H4 (cell line): ENCODE data around the gene TAOK1. TPM values are rescaled to one million over a fixed set of nuclear protein-coding genes. Genes with fewer than 3 reads are reported as not detected.
A peak's percentile ranks its signal among the peaks of the same experiment; 100 is the strongest.

Source experiments
- DNase-seq: peaks from one replicate; pipeline ENCODE4 v3.0.0-alpha.2; 2015; ENCODE audit warnings: low spot score
- total RNA-seq: library from RNA; depleted of rRNA; stranded (reverse); fragments of >200 nt; shearing (Covaris generic); gene quantifications from 2 replicates; pipeline ENCODE4 v1.2.3, GENCODE V29; 2014

The TAOK1 gene
- total RNA-seq, 1 experiment from 2014 or later = 23.9 TPM

DNA sequence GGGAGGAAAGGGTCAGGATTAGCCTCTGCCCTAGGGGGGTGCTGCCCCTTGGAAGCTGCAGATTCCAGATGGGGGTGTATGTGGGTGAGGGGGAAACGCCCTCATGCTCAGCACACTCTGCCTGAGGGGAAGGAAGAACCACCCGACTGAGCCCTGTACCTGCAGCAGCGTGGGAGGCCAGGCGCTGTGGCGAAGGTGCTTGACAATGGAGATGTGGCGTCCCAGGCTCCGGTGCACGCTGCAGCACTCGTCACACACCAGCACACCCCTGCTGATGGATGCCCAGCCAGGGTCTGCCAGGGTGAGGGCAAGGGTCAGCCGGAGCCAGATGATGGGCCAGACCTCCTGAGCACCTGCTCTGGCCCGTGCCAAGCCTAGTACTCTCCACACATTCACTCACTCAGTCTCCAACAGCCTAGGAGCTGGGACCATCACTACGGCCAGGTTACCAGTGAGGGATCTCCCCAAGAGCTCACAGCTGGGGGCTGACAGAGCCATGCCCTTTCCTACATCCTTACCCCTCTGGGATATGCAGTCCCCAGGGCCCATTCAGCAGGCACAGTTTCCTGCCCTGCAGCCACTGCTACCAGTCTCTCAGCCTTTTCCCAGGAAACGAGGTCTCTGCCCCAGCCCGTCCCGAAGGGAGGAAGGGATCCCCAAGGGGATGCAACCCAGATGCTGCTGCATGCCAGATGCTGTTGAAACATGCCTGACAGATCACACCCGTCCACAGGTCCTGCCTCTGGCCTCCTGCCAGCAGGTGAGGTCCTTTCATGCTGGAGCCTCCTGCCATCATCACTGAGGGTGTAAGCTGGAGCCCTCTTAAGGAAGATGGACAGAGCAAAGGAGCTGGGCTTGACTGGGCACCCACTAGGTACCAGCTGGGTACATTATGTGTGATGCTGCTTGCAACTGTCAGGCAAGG is 193.4 kb downstream of the TAOK1 start:
- DNase-seq = no peak

DNA sequence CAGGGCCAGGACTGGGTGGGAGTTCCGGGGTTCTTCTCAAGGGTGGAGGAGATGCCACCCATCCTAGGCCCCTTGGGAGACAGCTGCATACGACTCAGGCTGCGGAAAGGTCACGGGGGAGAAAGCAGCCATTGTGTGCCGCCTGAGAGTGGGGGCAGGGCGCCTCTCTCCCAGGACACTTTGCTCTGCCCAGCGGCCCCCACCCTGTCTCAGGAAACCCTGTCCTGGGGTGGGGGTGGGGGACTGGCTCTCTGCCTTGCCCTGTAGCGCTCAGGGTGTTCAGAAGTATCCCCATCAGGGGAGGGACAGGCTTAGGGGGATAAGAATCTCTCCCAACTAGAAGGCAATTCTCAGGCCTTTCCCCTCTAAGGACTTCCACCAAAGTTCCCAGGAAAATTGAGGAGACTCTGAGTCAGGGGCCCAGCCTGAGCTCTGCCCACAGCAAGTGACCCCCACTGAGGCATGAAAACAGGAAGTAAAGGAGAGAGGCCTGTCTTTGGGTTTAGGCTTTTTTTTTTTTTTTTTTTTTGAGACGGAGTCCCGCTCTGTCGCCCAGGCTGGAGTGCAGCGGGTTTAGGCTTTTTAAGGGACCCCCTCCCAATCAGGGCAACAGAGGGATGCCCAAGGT is 194.4 kb downstream of the TAOK1 start:
- DNase-seq = no peak

DNA sequence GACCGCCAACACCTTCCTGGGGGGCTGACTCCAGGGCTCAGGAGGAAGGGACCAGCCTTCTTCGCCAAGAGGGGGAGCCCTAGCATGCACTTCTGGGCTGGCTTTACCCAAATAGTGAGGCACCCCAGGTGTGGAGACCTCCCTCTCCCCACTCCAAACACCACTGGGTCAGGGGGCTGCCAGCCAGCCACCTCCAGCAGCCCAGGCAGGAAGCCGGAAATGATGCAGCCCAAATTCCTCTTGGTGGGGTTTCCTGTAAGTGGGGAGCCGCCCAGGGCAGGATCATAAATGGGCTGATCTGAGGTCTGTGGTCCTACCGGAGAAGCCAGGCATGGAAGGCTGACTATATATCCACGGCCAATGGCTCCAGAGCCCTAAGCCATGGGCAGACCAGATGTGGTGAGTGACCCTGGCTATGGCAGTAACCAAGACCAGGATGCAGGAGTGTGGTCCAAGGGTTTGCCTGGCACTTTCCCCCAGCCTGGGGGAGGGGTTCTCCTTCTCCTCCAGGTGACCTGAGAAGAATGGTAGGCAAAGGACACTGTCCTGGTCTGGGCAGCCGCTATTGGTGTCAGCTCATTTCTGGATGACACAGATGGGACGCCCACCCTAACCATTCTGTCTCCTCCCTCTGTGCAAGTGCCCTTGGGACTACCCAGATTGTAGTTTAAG is 195.1 kb downstream of the TAOK1 start:
- DNase-seq = no peak

DNA sequence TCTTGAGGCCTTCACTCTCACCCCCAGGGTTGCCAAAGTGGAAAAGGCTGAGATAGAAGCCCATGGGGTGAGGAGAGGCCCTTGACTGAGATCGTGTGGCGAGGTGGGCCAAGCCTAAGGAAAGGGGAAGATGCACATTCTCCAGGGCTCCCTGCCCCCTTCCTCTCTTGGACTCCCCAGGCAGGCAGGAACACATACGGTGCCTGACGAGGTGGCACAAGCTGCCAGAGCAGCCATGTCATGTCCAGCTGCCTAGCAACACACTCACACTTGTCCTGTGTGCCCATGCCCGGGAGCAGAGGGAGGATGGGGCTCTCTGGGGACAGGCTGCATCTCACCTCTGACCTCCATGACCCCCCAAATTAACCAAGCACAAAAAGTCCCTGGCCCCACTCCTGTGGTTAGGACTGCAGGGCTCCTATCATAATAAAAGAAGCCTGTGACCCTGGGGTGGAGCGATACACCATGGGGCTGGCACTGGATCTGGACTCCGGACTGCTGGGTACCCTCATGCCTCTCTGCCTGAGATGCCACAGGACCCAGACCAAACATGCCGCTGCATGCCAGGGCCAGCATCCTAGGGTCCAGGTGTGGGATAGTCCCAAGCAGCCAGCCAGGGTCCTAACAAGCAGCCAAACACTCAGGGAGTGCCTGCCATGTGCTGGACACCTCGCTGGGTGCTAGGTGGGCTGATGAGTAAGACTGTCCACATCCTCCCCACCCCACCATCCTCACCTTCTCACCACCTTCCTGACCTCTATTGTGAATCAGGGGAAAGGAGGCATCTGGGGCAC is 196.7 kb downstream of the TAOK1 start:
- no peak for DNase-seq

DNA sequence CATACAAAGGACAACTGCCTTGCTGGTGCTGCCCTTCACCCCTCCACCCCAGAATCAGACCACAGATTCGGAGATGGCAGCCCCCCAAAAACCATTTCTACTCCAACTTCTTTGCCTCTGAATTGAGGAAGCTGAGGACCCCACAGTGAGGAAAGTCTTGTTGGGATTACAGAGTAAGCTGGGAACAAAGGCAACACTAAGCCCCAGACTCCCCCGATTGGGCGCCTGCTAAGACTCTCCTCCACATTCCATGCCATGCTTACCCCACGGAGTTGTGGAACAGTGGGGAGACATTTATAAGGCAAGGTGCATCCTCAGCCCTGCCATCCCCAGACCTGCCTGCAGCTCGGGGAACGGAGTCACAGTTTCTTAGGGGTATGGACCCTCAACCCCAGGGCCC is 197.4 kb downstream of the TAOK1 start:
- DNase-seq = no peak

DNA sequence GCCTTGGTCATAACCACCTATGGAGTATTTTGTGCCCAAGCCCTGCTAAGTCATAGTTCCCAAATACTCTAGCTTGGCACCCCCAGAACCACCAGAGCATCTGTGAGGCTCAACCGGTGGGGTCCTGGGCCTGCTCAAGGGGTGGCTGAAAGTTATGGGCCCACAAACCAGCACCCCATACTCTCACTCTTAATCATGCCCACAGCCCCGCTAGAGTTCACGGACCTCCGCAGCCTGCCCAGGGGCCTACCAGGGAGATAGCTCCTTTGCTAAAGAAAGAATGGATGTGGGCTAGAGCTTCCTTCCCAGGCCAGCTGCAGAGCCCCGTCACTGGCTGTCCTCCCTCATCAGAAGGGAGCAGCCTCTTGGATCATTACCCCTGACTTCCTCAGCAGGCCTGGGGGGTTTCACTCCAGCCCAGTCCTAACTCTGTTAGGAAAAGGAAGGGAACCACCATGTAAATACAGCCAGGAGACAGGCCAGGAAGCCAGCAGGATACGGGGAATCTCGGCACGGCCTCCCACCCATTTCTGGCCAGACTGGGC is 197.9 kb downstream of the TAOK1 start:
- no peak for DNase-seq

DNA sequence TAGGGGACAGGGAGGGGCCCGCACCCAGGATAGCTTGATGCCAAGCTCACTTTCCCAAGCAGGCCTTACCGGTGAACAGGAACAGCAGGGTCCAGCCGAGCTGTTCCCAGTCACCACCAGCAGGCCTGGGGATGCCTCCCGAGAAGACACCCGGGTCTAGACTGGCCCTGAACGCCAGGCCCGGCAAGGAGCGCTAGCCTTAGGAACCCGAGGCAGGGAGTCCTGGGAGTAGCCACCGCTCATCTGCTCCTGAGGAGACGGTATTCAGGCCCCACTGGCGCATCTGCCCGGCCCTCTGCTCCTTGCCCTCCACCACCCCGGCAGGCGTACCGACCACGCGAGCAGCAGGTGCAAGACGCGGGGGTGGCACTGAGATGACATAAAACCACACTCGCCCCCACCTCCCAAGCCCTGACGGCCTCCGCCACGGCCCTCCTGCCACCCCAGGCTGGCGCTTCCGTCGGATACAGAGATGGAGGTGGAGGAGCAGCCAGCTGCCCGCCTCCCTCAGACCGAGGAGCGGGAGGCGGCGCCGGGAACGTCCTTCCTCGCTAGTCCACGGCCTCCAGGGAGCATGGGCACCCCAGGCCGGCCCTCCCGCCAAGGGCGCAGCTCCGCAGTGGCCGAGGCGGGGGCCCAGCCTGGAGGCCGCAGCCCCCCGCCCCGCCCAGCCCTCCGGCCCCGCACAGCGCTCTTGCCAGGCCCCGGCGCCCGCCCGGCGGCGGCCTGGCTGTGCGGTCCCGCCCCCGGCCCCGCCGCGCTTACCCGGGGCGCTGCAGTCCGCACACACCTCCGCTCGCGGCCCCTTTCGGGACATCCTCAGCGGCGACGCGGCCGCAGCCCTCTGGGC is 198.6 kb downstream of the TAOK1 start:
- DNase-seq = no peak

DNA sequence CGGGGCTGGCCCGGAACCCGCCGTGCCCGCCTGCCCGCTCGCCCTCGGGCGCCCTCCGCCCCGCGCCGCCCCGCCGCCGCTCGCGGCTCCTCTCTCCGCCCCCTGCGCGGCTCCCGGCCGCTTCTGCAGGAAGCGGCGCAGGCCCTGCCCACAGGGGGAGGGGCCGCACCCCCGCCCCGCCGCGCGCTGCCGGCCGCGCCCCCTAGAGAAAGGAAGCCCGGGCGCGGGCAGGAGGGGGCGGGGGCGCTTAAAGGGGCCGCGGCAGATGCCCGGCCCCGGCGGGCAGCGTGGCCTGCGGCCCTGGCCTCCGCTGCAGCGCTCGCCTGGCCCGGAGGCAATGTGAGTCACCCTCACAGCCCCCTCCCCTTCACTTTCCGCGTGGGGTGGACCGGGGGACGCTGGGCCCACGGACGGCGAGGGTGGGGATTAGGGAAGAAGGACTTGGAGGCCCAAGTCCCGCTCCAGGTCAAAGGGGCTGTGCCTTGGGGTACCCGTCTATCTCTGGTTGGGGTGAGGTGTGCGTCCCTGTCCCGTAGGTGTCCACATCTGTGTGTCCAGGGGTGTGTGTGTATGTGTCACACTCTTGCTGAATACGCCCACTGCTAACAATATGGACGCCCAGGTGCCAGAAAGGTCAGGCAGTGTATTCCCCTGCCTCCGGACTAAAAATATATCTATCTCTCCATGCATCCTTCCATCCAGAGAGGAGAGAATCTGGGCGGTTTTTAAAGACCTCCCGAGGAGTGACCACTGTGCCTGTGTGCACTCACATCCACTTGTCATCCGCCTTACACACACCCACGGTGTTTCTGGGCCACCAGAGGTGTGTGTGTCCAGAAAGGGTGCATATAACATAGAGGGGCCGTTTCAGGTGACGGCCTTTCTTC is 199.6 kb downstream of the TAOK1 start, which contains the start of gene GIT1:
Gene GIT1 (minus strand): TSS at position 125 of the 887 bp plus-strand sequence. CDS start 270 bp downstream, outside the sequence.
- DNase-seq = peak; percentile 56

DNA sequence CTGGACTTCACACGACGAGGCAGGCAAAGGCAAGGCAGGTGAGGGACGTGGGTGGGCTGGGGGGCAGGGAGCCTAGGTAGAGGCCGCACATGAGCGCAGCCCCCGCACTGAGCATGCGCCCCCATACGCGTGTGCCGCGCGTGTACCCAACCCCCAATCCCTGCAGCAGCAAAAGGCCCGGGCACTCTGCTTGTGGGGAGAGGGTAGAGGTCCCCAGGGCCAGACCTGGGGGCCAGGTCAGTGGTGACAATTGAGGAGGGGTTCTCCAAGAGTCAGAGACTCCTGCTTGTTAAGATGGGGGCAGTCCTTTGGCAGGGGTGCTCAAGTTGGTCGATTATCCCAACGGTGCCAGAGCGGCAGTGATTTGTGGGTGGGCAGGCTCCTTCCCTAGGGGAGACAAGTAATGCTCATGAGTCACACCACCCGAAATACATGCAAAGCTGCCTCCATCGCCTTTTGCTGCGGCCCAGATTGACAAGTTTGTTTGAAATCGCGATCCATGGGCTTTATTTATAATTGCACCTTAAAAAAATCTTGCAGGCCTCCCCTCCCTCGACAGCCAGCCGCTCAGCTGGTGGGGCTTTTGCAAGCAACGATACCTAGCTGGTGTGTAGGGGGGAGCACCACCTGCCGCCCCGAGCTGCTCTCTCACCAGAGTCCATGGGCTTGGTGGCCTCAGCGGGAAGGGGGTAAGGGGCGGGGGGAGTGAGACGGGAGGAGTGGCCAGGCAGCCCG is 200.4 kb downstream of the TAOK1 start:
- no peak for DNase-seq

DNA sequence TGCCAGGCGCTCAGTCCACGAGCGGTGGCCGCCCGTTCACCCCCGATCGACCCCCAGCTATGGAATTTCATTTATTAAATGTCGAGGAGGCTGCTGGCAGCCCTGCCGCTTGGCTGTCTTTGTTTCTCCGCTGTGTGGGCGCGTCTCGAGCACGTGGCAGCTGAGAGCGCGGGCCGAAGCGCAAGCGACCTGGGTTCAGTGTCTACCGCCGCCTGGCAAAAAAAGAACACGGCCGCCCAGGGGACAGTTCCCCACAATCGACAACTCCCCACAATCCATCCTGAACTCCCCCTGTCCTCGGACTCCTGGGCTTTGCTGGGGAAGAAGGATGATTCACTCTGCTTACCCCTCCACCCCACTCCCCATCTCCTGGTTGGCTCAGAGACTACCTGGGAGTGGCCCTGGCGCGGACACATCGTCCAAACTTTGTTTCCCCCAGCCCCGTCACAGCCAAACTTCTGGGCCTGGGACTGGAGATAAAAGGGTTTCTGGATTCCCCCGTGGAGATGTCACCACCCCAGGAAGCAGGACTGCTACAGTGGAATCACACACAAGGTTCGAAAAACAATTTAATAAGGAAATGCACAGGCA is 201.1 kb downstream of the TAOK1 start:
- no peak for DNase-seq

DNA sequence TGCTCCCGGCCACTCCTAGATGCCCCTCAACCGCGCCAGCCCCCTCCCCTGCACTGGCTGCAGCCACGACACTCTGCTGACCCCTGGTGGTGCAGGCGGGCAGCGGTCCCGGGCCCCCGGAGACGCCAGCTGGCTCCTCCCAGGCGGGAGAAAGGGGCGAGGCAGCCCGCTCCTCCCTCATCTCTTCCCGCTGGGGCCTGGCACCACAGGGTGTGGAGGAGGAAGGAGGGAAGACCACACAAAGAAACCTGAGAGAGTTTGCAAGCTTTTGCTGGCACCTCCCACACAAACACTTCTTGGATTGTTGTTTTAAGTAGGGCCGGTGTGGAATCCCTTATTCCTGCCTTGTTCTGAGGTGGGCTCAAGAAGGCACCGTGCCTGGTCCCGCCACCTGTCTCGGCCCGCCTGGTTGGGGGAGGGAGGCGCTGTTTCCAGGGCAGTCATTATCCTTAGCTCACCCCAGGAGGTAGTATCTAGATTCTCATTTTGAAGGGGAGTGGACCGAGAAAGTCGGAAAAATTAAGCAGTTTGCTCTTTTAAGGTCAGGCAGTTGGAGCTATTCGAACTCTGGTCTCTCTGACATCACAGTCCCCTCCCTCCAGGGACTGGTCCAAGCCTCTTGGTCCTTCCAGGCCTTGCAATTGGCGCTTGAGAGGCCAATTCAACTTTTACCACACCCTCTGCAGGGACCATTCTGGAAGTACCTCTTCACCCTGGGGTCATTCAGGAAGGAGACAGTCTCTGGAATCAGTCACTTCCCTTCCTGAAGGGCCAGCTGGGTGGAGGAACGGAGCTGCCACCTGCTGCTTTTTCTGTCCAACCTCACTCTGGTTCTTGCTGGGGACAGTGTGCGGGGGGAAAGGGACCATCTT is 201.8 kb downstream of the TAOK1 start:
- DNase-seq = peak; percentile 81

DNA sequence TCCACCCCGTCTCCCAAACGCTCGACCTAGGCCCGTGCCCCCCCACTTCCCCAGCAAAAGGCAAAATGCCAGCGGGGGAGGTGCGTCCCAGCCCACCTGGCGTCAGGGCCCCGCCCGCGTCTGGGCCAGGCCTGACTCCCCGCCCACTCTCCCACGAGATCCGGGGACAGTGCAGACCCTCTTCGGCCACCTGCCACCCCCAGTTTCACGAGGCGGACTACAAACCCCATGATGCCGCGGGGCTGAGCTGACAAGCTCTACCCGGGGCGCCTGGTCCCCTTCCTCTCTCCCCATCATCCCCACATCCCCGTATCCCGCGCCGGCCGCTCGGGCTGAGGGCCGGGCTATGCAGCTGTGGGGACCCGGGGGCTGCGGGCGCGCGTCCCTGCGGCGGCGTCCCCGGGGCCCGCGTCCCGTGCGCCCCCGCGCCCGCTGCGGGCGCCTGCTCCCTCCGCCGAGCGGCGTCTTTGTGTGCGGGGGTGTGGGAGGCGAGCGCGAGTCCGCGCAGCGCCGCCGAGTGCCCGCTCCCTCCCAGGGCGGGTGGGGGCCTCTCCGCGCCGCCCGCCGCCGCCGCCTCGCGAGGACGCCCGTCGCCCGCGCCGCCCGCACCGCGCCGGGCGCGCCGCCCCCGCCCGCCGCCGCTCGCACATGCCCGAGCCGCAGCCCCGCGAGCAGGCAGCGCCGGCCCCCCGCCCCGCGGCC is 202.8 kb downstream of the TAOK1 start, which contains the start of gene ANKRD13B:
Gene ANKRD13B (plus strand): TSS at position 283 of the 702 bp plus-strand sequence. CDS start 490 bp downstream, outside the sequence.
- DNase-seq = no peak

DNA sequence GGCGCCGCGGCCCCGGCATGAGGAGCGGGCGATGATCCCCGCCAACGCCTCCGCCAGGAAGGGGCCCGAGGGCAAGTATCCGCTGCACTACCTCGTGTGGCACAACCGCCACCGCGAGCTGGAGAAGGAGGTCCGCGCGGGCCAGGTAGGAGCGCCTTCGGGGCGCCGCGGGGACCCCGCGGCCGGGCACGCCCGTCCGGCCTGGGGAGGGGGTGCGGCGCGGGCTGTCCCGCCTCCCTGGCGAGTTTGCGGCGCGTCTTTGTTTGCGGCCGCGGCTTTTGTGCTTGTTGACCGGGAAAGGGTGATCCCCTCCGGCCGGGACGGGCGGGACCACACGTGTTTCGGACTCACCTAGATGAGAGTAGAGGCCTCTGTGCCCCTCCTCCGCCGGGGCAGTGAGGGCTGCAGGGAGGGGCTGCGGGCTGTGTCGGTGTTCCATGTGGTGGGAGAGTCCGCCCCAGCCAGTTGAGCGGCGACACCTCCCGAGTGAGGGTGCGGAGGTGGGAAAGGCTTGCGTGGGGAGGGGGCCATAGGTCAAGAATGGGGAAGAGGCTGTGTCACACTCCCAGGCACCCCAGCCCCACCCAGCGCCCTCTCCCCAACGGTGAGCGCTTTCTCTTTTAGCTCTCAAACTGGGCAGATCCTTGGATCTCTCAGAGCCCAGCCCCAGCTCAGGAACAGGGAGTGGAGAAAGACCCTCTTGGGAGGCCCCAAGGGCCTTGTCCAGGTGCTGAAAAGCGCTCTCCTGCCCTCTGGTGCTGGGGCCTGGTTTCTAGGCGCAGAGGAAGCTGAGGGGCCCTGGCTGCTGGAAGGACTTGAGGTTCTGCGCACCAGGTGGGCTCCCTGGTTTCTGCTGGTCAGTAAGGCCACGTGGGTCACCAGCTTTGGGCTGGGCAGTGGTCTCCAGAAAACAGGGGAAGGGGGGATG is 203.7 kb downstream of the TAOK1 start:
- no peak for DNase-seq

DNA sequence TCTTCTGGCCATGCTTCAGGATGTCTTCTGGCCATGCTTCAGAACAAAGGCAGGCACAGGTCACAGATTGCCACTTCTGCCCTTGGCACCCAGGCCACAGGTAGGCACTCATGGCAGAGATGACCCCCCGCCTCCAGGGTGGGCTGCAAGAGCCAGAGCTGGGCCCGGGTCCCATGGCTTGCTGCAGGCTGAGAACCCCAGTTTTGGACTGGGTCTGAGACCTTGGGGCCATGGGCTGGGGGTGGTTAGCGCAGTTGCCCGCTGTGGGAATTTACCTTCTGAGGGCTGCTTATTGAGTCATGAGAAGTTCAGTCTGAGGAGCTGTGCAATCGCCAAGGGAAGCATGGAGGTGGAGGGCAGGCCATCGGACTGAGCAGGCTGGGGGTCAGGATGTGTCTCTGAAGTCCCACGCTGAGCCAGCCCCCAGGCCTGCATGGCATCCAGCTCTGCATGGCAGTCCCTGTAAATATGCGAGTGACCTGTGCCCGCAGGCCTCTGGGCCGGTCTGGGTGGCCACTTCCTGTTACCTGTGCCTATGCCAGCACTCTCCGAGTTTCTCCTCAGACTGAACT is 204.4 kb downstream of the TAOK1 start:
- no peak for DNase-seq
